GM10266 (cell line): Measurements from ENCODE around the gene TNFRSF19.
A peak's percentile ranks its signal among the peaks of the same experiment; 100 is the strongest.

Experiments
- DNase-seq: peaks from one replicate; pipeline ENCODE4 v3.0.0; 2012; ENCODE audit errors: extremely low spot score
- CTCF ChIP-seq: IDR thresholded peaks from 2 replicates; pipeline ENCODE4 v1.5.1; 2012; ENCODE audit warnings: mild to moderate bottlenecking, low read depth; ENCODE audit not compliant: control insufficient read depth, insufficient read depth; ENCODE audit errors: missing control alignments

TNFRSF19 gene

GRCh38 chr13:23579072-23579895 lies 9.1 kb downstream of the TNFRSF19 start:
- TF ChIP-seq CTCF, result no peak
- DNase-seq, result peak; percentile 92

- TF ChIP-seq CTCF, result no peak
- no peak for DNase-seq
Observed at GRCh38 chr13:23579896-23580683, 9.9 kb downstream of the TNFRSF19 start.

- TF ChIP-seq CTCF, result no peak
- no peak for DNase-seq
Observed at GRCh38 chr13:23580684-23581060, 10.5 kb downstream of the TNFRSF19 start.

GRCh38 chr13:23583491-23583890 lies 13.3 kb downstream of the TNFRSF19 start:
- no peak for DNase-seq
- TF ChIP-seq CTCF, result no peak

- DNase-seq, result no peak
- no peak for TF ChIP-seq CTCF
Observed at GRCh38 chr13:23584275-23584674, 14.1 kb downstream of the TNFRSF19 start.

GRCh38 chr13:23586336-23586735 lies 16.1 kb downstream of the TNFRSF19 start:
- TF ChIP-seq CTCF, result no peak
- DNase-seq, result no peak

- no peak for DNase-seq
- no peak for TF ChIP-seq CTCF
Observed at GRCh38 chr13:23588666-23589065, 18.5 kb downstream of the TNFRSF19 start.
